Activated T-helper 1 cell treated with anti-CD3 and anti-CD28 coated beads, Interleukin-12 subunit alpha, Interleukin-12 subunit beta, Interleukin-2, Interleukin-4 antibody, amounts not matched to agents 30 ng/mL and 10 ng/mL and 1 ng/mL, durations not matched to agents 14 hours and 24 hours and 36 hours (primary cell): Measurements from ENCODE around the gene ADM2. TPM values are rescaled to one million over a fixed set of nuclear protein-coding genes. Genes with fewer than 3 reads are reported as not detected.

Experiments used
- DNase-seq: peaks from one replicate; pipeline ENCODE4 v3.0.0; 2021; ENCODE audit warnings: low spot score
- H3K27ac Mint-ChIP-seq: one replicate; pipeline ENCODE4 v1.8.0; 2021; ENCODE audit warnings: mild to moderate bottlenecking, mixed read lengths
- H3K27me3 Mint-ChIP-seq: one replicate; pipeline ENCODE4 v1.8.0; 2022; ENCODE audit warnings: mild to moderate bottlenecking, moderate library complexity, mixed read lengths; ENCODE audit not compliant: insufficient read depth
- H3K36me3 Mint-ChIP-seq: one replicate; pipeline ENCODE4 v1.8.0; 2021; ENCODE audit warnings: low read depth, mixed read lengths
- H3K4me1 Mint-ChIP-seq: one replicate; pipeline ENCODE4 v1.8.0; 2021; ENCODE audit warnings: low read depth, mixed read lengths
- H3K4me3 Mint-ChIP-seq: one replicate; pipeline ENCODE4 v1.8.0; 2021; ENCODE audit warnings: mild to moderate bottlenecking, moderate library complexity, mixed read lengths
- H3K9me3 Mint-ChIP-seq: one replicate; pipeline ENCODE4 v1.8.0; 2021; ENCODE audit warnings: mixed read lengths
- intact Hi-C: fragments of 100-400 bp; cut with micrococcal nuclease; formaldehyde crosslinking; loops from one replicate; pipeline ENCODE4 v1.15.1; 2024
- total RNA-seq: library from RNA; stranded (reverse); gene quantifications from 2 replicates; pipeline ENCODE4 v1.2.3, GENCODE V29; 2022

Gene ADM2
- total RNA-seq, 1 donor from 2014 or later = 4.9 TPM

DNA sequence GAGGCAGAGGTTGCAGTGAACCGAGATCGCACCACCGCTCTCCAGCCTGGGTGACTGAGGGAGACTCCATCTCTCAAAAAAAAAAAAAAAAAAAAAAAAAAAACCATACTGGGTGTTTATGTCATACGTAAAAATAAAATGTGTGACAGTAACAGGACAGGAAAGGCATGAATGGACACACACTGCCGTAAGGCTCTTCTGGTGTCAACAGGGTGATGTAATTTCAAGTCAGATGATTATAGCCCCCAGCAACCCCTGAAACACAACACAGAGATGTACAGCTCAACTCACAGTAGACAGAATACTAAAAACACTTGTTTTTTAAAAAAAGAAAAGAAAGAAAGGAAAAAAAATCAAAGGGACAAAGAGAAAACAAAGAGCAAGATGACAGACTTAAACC, 28.7 kb upstream of the ADM2 start:
- H3K4me1 Mint-ChIP-seq = peaks cover 8% of the 10 kb centered on the region
- H3K4me3 Mint-ChIP-seq = no peak overlapping the region
- H3K9me3 Mint-ChIP-seq = no peaks in the 10 kb centered on the region
- DNase-seq = no peak
- peak overlapping the region; percentile 50 for H3K27ac Mint-ChIP-seq
- peaks cover 44% of the 10 kb centered on the region for H3K36me3 Mint-ChIP-seq
- no peaks in the 10 kb centered on the region for H3K27me3 Mint-ChIP-seq
- intact Hi-C loops = no loop called here

- H3K9me3 Mint-ChIP-seq = no peaks in the 10 kb centered on the region
- no peaks in the 10 kb centered on the region for H3K27me3 Mint-ChIP-seq
- H3K27ac Mint-ChIP-seq = no peak overlapping the region
- no peak for DNase-seq
- intact Hi-C loops = no loop called here
- peaks cover 8% of the 10 kb centered on the region for H3K4me1 Mint-ChIP-seq
- peaks cover 40% of the 10 kb centered on the region for H3K36me3 Mint-ChIP-seq
- H3K4me3 Mint-ChIP-seq = no peak overlapping the region
These were observed 26.7 kb upstream of the ADM2 start for GRCh38 chr22:50454556-50455075.

- DNase-seq = no peak
- Mint-ChIP-seq H3K4me1 (peaks cover 8% of the 10 kb centered on the region), H3K4me3 (no peak overlapping the region), H3K27ac (no peak overlapping the region), H3K27me3 (no peaks in the 10 kb centered on the region), H3K9me3 (no peaks in the 10 kb centered on the region), H3K36me3 (peaks cover 38% of the 10 kb centered on the region)
- intact Hi-C loops = no loop called here
These were observed 26.1 kb upstream of the ADM2 start for GRCh38 chr22:50455201-50455600.

GRCh38 chr22:50456026-50456425, 25.3 kb upstream of the ADM2 start:
- no peak overlapping the region for H3K4me3 Mint-ChIP-seq
- no peak overlapping the region for H3K27ac Mint-ChIP-seq
- intact Hi-C loops = loop anchor here (2.0 kb wide), 1 partner anchor 43 kb away; no protein-coding TSS in a partner anchor
- H3K36me3 Mint-ChIP-seq = peaks cover 41% of the 10 kb centered on the region
- H3K27me3 Mint-ChIP-seq = no peaks in the 10 kb centered on the region
- H3K4me1 Mint-ChIP-seq = peaks cover 8% of the 10 kb centered on the region
- H3K9me3 Mint-ChIP-seq = no peaks in the 10 kb centered on the region
- DNase-seq = no peak

DNA sequence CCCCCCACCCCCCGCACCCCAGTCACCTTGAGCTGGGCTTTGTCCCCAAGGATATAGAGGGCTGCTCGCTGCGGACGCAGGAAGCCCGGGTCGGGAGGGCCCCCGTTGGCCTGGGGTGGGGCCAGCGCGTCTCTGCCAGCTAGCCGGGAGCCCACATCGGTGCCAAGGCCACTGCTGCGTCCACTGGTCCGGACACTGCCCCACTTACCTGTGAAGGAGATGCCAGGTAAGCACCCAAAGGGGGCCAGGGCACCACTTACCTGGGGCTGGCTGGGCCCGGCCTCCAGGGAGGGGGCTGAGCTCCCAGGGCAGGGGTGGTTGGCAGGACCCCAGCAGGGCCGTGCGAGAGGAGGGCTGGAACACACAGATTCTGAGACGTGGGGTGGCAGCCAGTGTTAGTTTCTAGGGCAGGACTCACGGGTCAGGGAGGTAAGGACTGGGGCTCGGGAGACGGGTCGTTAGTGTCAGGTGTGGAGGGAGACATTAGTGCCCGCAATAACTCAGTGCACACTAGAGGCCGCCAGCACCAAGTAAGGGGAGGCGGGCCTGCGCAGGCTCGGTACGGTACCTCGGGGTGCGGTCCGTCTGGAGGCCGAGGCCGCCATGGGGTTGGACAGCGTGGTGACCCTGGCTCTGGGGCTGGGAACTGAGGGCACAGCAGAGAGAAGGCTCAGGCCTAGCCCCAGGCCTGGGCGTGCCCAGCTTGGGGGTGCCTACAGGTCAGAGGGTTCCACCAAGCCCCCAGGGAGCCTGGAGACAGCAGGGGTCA, 24.7 kb upstream of the ADM2 start:
- Mint-ChIP-seq H3K27ac (no peak overlapping the region), H3K4me3 (no peak overlapping the region), H3K4me1 (peaks cover 8% of the 10 kb centered on the region)

DNA sequence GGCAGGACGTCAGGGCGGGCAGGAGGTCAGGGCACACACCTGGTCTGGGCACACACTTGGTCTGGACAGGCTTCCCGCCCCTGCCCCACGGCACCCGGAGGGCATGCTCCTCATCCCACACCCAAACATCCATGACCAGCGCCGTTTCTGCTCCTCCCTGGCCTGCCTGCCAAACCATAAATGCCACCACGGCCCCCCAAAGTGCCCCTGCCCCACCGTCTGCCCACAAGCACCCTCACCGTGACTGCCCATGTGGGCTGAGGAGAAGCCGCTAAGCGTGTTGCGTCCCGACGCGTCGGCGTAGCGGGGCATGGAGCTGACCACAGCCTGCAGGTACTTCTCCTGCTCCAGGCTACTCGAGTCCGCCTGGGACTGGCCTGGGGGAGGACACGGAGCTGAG, 22.3 kb upstream of the ADM2 start:
- no peaks in the 10 kb centered on the region for H3K9me3 Mint-ChIP-seq
- no peaks in the 10 kb centered on the region for H3K4me1 Mint-ChIP-seq
- H3K36me3 Mint-ChIP-seq = peaks cover 33% of the 10 kb centered on the region
- no peaks in the 10 kb centered on the region for H3K27me3 Mint-ChIP-seq
- H3K4me3 Mint-ChIP-seq = no peak overlapping the region
- H3K27ac Mint-ChIP-seq = no peak overlapping the region
- intact Hi-C loops = no loop called here
- no peak for DNase-seq

More for the DNA sequence above, 24.7 kb upstream of the ADM2 start:
- peaks cover 35% of the 10 kb centered on the region for H3K36me3 Mint-ChIP-seq
- intact Hi-C loops = loop anchor here (2.0 kb wide), 1 partner anchor 42 kb away; no protein-coding TSS in a partner anchor
- no peak for DNase-seq
- no peaks in the 10 kb centered on the region for H3K27me3 Mint-ChIP-seq
- no peaks in the 10 kb centered on the region for H3K9me3 Mint-ChIP-seq

- Mint-ChIP-seq H3K27ac (no peak overlapping the region), H3K36me3 (peaks cover 30% of the 10 kb centered on the region), H3K4me1 (no peaks in the 10 kb centered on the region), H3K27me3 (no peaks in the 10 kb centered on the region), H3K4me3 (no peak overlapping the region), H3K9me3 (no peaks in the 10 kb centered on the region)
- no peak for DNase-seq
- intact Hi-C loops = no loop called here
These were observed 21.7 kb upstream of the ADM2 start for GRCh38 chr22:50459496-50460140.

DNA sequence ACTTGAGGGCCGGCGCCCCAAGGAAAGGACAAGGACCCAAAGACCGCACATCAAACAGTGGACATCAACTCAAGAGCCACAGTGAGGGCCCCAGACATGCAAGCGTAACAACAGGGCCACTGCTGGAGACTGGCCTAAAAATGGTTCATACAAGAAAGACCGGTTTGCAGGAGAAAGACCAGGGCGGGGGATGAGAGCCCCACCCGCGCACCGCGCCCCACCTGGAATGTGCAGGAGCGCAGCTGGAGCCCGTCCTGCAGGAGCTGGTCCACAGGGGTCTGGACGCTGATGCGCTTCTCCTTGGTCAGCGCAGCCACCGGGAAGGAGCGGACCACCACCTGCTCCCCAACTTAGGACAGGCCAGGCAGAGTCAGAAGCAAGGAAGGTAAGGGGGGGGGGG, 20.4 kb upstream of the ADM2 start:
- H3K9me3 Mint-ChIP-seq = no peaks in the 10 kb centered on the region
- no peak overlapping the region for H3K27ac Mint-ChIP-seq
- no peaks in the 10 kb centered on the region for H3K27me3 Mint-ChIP-seq
- intact Hi-C loops = no loop called here
- no peak overlapping the region for H3K4me3 Mint-ChIP-seq
- no peak for DNase-seq
- no peaks in the 10 kb centered on the region for H3K4me1 Mint-ChIP-seq
- peaks cover 25% of the 10 kb centered on the region for H3K36me3 Mint-ChIP-seq

DNA sequence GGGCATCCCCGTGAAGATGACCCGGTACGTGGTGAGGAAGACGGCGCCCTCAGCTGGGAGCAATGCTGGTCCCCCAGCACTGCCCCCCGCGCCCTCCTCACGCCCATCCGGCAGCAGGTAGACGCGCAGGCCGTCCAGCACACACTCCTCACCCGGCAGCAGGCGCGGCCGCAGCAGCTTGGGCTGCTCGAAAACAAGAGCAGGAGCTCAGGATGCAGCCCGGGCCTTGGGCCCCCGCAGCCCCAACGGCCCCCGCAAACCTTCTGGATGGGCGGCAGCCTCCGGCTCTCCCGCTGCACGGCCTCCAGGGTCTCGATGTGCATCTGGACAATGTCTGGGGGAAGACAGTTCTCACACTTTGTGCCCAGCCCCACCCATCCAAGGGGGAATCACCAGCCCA, 19.8 kb upstream of the ADM2 start:
- Mint-ChIP-seq H3K27ac (no peak overlapping the region), H3K27me3 (no peaks in the 10 kb centered on the region), H3K36me3 (peaks cover 27% of the 10 kb centered on the region), H3K4me3 (no peak overlapping the region), H3K4me1 (no peaks in the 10 kb centered on the region), H3K9me3 (no peaks in the 10 kb centered on the region)
- intact Hi-C loops = no loop called here
- DNase-seq = no peak

DNA sequence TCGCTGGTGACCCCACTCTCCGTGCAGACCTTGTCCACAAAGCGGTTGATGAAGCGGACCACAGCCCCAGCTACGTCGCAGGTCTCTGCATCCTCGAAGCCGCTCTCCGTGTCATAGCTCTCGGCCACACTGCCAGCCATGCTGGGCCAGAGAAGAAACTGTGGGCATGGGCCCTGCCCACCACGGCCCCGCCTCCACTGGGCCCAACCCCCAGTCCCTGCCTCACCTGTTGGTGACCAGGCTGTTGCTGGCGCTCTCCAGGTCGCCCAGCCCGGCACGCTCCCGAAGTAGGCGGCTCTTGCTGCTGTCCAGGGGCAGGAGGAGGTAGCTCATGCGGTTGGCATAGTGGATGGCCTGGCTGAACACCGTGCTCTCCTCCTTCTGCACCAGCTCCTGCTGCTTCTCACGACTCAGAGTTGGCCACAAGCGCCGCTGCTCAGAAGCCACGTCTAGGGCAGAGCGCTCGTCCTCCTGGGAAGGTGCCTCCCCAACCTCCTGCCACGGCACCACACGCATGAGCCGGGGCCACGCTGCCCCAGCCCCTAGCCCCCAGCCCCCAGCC, 19.3 kb upstream of the ADM2 start:
- Mint-ChIP-seq H3K27ac (no peak overlapping the region), H3K4me3 (no peak overlapping the region), H3K27me3 (no peaks in the 10 kb centered on the region), H3K9me3 (no peaks in the 10 kb centered on the region), H3K36me3 (peaks cover 29% of the 10 kb centered on the region), H3K4me1 (no peaks in the 10 kb centered on the region)
- no peak for DNase-seq
- intact Hi-C loops = no loop called here

- intact Hi-C loops = no loop called here
- Mint-ChIP-seq H3K27me3 (no peaks in the 10 kb centered on the region), H3K36me3 (peaks cover 23% of the 10 kb centered on the region)
These were observed 18.0 kb upstream of the ADM2 start for GRCh38 chr22:50463188-50463900.

DNA sequence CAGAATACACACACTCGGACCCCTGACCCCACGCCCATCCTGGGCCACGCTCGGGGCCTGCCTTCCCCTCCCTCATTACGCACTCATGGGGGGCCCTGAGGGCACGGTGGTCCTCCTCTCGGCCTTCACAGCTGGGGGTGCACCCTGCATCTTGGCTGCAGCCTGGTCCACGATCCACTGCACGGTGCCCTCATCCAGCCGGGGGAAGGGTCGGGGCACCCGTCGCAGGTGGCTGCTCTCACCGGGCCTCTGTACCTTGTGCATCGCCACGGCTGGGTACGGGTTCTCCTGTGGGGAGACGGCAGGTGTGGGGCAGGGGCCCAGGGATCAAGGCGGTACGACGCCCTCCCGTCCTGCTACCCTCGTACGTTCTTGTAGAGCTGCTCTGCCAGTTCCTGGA, 16.9 kb upstream of the ADM2 start:
- H3K27me3 Mint-ChIP-seq = no peaks in the 10 kb centered on the region
- H3K9me3 Mint-ChIP-seq = no peaks in the 10 kb centered on the region
- DNase-seq = no peak
- H3K27ac Mint-ChIP-seq = no peak overlapping the region
- peaks cover 12% of the 10 kb centered on the region for H3K4me1 Mint-ChIP-seq
- intact Hi-C loops = no loop called here
- peaks cover 26% of the 10 kb centered on the region for H3K36me3 Mint-ChIP-seq
- H3K4me3 Mint-ChIP-seq = no peak overlapping the region

More at GRCh38 chr22:50463188-50463900, 18.0 kb upstream of the ADM2 start:
- H3K4me1 Mint-ChIP-seq = peaks cover under 1% of the 10 kb centered on the region
- DNase-seq = no peak
- H3K4me3 Mint-ChIP-seq = no peak overlapping the region
- no peak overlapping the region for H3K27ac Mint-ChIP-seq
- H3K9me3 Mint-ChIP-seq = no peaks in the 10 kb centered on the region
